GM19463 (cell line): ENCODE measurements around the gene ACSS1.
A peak's percentile ranks its signal among the peaks of the same experiment; 100 is the strongest.

Experiments
- ATAC-seq: cut with Tn5 transposase; IDR thresholded peaks from one replicate; pipeline ENCODE4 v1.9.1; 2021; ENCODE audit warnings: mild to moderate bottlenecking, moderate library complexity; ENCODE audit not compliant: unreplicated experiment

Gene ACSS1

GRCh38 chr20:25048519-25048952, 9.4 kb downstream of the ACSS1 start:
- ATAC-seq: no peak

GRCh38 chr20:25047766-25048165, 10.2 kb downstream of the ACSS1 start:
- no peak for ATAC-seq

GRCh38 chr20:25046736-25047666, 10.9 kb downstream of the ACSS1 start:
- no peak for ATAC-seq

- no peak for ATAC-seq
Observed at GRCh38 chr20:25046181-25046641, 11.7 kb downstream of the ACSS1 start.

- ATAC-seq: no peak
Observed at GRCh38 chr20:25045343-25045712, 12.6 kb downstream of the ACSS1 start.

GRCh38 chr20:25044660-25045342, 13.1 kb downstream of the ACSS1 start:
- ATAC-seq: no peak

GRCh38 chr20:25044261-25044560, 13.7 kb downstream of the ACSS1 start:
- no peak for ATAC-seq

- ATAC-seq: no peak
Observed at GRCh38 chr20:25043499-25044260, 14.3 kb downstream of the ACSS1 start.

- ATAC-seq: peak; percentile 85
Observed at GRCh38 chr20:25042531-25043498, 15.1 kb downstream of the ACSS1 start.

GRCh38 chr20:25041813-25042530, 16.0 kb downstream of the ACSS1 start:
- ATAC-seq: no peak

GRCh38 chr20:25040438-25040831, 17.5 kb downstream of the ACSS1 start:
- no peak for ATAC-seq

- ATAC-seq: no peak
Observed at GRCh38 chr20:25039697-25040437, 18.1 kb downstream of the ACSS1 start.

- no peak for ATAC-seq
Observed at GRCh38 chr20:25038591-25039015, 19.3 kb downstream of the ACSS1 start.

- ATAC-seq: no peak
Observed at GRCh38 chr20:25038103-25038410, 19.9 kb downstream of the ACSS1 start.

- no peak for ATAC-seq
Observed at GRCh38 chr20:25037288-25038102, 20.4 kb downstream of the ACSS1 start.

GRCh38 chr20:25036331-25036936, 21.5 kb downstream of the ACSS1 start:
- no peak for ATAC-seq

- no peak for ATAC-seq
Observed at GRCh38 chr20:25035921-25036320, 22.0 kb downstream of the ACSS1 start.

- no peak for ATAC-seq
Observed at GRCh38 chr20:25033924-25034300, 24.0 kb downstream of the ACSS1 start.
